SK-MEL-5 (cell line): ENCODE results near the gene CELSR1. TPM values are rescaled to one million over a fixed set of nuclear protein-coding genes. Genes with fewer than 3 reads are reported as not detected.

Experiments used
- DNase-seq: peaks from one replicate; pipeline ENCODE4 v3.0.0-alpha.2; 2016; ENCODE audit warnings: low read depth, low spot score
- in situ Hi-C: cut with HindIII; loops from 2 replicates; pipeline ENCODE4 v1.10.0; 2016; ENCODE audit warnings: low sequenced_read_pairs, high pct_unique_total_duplicates, low pct_unique_long_range_greater_than_20kb
- total RNA-seq: library from RNA; depleted of rRNA; stranded (reverse); fragments of >200 nt; shearing (Covaris generic); gene quantifications from 2 replicates; pipeline ENCODE4 v1.2.3, GENCODE V29; 2014; rRNA removed

CELSR1 gene
- total RNA-seq, 1 experiment from 2014 or later, result 12.5 TPM

DNA sequence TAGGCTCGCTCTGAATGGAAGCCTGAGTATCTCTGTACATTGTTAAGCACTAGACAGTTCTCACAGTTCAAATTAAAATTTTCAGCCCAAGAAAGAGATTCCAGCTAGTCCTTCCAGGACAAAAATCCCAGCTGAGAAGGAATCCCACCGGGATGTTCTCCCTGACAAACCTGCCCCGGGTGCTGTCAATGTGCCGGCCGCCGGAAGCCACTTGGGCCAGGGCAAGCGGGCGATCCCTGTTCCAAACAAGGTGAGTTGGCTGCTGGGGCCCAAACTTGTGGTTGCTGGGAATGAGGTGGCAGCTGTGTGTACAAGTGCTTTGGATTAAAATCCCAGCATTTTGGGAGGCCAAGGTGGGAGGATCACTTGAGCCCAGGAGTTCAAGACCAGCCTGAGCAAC is 225.4 kb downstream of the CELSR1 start:
- in situ Hi-C loops, result loop anchor here (25.0 kb wide), 1 partner anchor 300 kb away; no protein-coding TSS in a partner anchor
- no peak for DNase-seq

Other genes starting within 250 kb of the CELSR1 start
- 15.6 and 16.5 TPM in 2 replicates for gene GTSE1, start 240.8 kb downstream of the CELSR1 start, total RNA-seq
- 58.4 and 61.3 TPM in 2 replicates for gene TRMU, start 201.9 kb downstream of the CELSR1 start, total RNA-seq
- gene GRAMD4, start 82.8 kb upstream of the CELSR1 start, total RNA-seq, result 128 and 148 TPM in 2 replicates
- gene CERK, start 200.6 kb upstream of the CELSR1 start, total RNA-seq, result 173 and 193 TPM in 2 replicates
- 14.4 and 20.9 TPM in 2 replicates for gene TBC1D22A, start 225.0 kb upstream of the CELSR1 start, total RNA-seq